Prostate gland (tissue), 2 donors: ENCODE results near the gene WDFY2.

Experiments
- POLR2A ChIP-seq: fragments of 450-650 bp; IDR thresholded peaks from one replicate; pipeline ENCODE4 v1.6.1; 2016; ENCODE audit warnings: antibody characterized with exemption, mild to moderate bottlenecking
- POLR2AphosphoS5 ChIP-seq: sonication (generic); formaldehyde crosslinking; IDR thresholded peaks from one replicate; pipeline ENCODE4 v1.6.1; 2017; ENCODE audit warnings: antibody characterized with exemption
- TF ChIP-seq, protein P1 (sequence below), 4 experiments: fragments of 200-600 bp in 2 of 4; fragments of 450-650 bp in 2 of 4; sonication (generic) in 2 of 4; IDR thresholded peaks; 1 replicate in 3 of 4; 2 replicates in 1 of 4; pipeline ENCODE4 v1.5.1; 2016 to 2019; ENCODE audit warnings: antibody characterized with exemption in 4 of 4, mild to moderate bottlenecking in 2 of 4, moderate library complexity in 2 of 4

- TF ChIP-seq, protein P1, sequence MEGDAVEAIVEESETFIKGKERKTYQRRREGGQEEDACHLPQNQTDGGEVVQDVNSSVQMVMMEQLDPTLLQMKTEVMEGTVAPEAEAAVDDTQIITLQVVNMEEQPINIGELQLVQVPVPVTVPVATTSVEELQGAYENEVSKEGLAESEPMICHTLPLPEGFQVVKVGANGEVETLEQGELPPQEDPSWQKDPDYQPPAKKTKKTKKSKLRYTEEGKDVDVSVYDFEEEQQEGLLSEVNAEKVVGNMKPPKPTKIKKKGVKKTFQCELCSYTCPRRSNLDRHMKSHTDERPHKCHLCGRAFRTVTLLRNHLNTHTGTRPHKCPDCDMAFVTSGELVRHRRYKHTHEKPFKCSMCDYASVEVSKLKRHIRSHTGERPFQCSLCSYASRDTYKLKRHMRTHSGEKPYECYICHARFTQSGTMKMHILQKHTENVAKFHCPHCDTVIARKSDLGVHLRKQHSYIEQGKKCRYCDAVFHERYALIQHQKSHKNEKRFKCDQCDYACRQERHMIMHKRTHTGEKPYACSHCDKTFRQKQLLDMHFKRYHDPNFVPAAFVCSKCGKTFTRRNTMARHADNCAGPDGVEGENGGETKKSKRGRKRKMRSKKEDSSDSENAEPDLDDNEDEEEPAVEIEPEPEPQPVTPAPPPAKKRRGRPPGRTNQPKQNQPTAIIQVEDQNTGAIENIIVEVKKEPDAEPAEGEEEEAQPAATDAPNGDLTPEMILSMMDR (IDR thresholded peaks at IDR 0.05) = no peak
- no peak for TF ChIP-seq POLR2AphosphoS5
- no peak for TF ChIP-seq POLR2A
Observed at GRCh38 chr13:51676739-51677138, 92.5 kb downstream of the WDFY2 start.
